ENCODE results near the gene SLC26A6.

Gene SLC26A6

DNA sequence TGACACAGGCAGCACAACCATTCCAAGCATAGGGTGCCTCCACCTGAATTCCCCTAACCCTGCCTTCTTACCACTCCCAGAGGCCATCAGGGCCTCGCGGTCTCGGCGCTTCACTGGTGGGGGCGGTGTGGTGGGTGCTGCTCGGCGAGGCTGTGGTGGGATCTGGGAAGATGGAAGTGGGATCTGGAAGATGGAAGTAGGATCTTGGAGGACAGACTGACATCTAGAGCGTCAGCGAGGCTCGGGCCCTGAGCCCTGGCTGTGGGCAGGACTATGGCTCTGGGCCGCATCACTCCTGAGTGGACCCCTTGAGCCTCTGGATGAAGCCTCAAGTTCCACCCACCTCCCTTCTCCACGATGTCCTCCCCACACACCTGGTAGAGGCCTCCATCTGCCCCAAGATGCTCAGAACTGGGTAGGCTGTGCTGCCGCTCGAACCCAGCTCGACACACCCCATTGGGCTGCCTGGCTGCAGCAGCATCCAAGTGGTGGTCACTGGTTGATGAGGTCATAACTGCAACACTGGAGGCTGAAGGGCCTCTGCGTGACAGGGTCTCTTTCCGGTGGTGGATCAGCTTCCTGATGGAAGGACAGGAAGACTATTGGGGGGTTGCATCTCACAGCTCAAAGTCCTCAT is 46.8 kb upstream of the SLC26A6 start (continued):
- TF ChIP-seq, protein P1, sequence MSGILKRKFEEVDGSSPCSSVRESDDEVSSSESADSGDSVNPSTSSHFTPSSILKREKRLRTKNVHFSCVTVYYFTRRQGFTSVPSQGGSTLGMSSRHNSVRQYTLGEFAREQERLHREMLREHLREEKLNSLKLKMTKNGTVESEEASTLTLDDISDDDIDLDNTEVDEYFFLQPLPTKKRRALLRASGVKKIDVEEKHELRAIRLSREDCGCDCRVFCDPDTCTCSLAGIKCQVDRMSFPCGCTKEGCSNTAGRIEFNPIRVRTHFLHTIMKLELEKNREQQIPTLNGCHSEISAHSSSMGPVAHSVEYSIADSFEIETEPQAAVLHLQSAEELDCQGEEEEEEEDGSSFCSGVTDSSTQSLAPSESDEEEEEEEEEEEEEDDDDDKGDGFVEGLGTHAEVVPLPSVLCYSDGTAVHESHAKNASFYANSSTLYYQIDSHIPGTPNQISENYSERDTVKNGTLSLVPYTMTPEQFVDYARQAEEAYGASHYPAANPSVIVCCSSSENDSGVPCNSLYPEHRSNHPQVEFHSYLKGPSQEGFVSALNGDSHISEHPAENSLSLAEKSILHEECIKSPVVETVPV (CRISPR knock-in tag; IDR thresholded peaks at IDR 0.05): no peak

DNA sequence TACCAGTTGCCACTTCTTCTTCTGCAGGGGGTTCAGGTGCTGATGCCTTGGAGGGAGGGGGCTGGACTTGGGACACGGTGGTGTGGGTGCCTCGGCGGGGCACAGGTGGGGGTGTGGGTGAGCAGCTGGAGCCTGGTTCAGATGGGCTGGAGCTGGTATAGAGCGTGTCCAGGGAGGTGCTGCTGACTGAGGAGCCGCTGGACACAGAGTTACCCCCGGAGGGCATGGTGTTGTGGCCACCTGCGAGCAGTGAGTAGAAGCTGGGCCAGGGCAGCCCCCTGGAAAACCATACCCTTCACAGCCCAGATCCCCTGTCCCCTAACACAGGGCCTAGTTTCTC is 46.2 kb upstream of the SLC26A6 start:
- no peak for ATAC-seq
- TF ChIP-seq TCF4 (CRISPR knock-in tag; IDR thresholded peaks at IDR 0.05; ENCODE audit: borderline replicate concordance): no peak
- TF ChIP-seq, protein P2, sequence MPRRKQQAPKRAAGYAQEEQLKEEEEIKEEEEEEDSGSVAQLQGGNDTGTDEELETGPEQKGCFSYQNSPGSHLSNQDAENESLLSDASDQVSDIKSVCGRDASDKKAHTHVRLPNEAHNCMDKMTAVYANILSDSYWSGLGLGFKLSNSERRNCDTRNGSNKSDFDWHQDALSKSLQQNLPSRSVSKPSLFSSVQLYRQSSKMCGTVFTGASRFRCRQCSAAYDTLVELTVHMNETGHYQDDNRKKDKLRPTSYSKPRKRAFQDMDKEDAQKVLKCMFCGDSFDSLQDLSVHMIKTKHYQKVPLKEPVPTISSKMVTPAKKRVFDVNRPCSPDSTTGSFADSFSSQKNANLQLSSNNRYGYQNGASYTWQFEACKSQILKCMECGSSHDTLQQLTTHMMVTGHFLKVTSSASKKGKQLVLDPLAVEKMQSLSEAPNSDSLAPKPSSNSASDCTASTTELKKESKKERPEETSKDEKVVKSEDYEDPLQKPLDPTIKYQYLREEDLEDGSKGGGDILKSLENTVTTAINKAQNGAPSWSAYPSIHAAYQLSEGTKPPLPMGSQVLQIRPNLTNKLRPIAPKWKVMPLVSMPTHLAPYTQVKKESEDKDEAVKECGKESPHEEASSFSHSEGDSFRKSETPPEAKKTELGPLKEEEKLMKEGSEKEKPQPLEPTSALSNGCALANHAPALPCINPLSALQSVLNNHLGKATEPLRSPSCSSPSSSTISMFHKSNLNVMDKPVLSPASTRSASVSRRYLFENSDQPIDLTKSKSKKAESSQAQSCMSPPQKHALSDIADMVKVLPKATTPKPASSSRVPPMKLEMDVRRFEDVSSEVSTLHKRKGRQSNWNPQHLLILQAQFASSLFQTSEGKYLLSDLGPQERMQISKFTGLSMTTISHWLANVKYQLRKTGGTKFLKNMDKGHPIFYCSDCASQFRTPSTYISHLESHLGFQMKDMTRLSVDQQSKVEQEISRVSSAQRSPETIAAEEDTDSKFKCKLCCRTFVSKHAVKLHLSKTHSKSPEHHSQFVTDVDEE (CRISPR knock-in tag; IDR thresholded peaks at IDR 0.05): no peak
- no peak for TF ChIP-seq ZNF70 (CRISPR knock-in tag; IDR thresholded peaks at IDR 0.05)
- no peak for TF ChIP-seq ISL1 (CRISPR knock-in tag; IDR thresholded peaks at IDR 0.05)
- TF ChIP-seq ZFP3 (CRISPR knock-in tag; IDR thresholded peaks at IDR 0.05): no peak
- no peak for TF ChIP-seq ZNF565 (CRISPR knock-in tag; conservative IDR thresholded peaks at IDR 0.05; ENCODE audit: low read depth)
- TF ChIP-seq ZNF8 (CRISPR knock-in tag; IDR thresholded peaks at IDR 0.05): no peak

DNA sequence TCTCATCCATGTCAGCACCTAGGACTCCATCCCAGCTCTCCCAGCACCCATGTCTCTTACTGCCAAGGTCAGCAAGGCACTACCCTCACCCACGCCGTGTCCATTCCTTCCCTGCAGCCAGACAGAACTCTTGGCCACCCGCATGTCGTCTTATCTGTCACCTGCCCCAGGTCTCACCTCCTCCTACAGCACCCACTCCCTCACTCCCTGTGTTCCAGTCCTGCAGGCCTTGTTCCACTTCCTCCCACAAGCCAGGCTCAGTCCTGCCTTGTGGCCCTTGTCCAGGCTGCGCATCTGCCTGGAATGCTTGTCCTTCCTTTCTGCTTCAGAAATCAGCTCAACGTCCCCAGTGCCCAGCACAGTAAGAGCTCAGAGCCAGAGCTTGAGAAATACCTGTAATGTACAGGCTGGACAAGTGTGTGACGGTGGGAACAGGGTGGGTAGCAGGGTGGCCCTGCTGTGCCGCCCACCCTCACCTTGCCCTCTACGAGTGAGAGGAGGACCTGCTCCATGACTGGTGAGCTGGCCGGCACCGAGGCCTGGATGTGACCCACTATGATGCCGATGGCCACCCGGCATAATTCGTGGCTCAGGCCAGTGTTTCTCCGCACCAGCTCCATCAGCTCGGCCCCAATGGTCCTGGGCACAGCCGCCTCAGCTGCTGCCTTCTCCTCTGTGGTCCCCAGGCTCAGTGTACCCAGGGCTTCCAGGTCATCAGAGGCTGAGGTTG is 45.7 kb upstream of the SLC26A6 start:
- TF ChIP-seq ESRRG (CRISPR knock-in tag; IDR thresholded peaks at IDR 0.05) (no peak), PPARA (CRISPR knock-in tag; IDR thresholded peaks at IDR 0.05; ENCODE audit: borderline replicate concordance) (no peak), SNAI2 (CRISPR knock-in tag; IDR thresholded peaks at IDR 0.05) (no peak), ARNTL (CRISPR knock-in tag; IDR thresholded peaks at IDR 0.05; ENCODE audit: borderline replicate concordance, low read depth) (no peak), ZNF8 (CRISPR knock-in tag; IDR thresholded peaks at IDR 0.05) (no peak), ZFP30 (CRISPR knock-in tag; IDR thresholded peaks at IDR 0.05) (no peak), ZNF70 (CRISPR knock-in tag; IDR thresholded peaks at IDR 0.05) (no peak), TOX (CRISPR knock-in tag; IDR thresholded peaks at IDR 0.05; ENCODE audit: borderline replicate concordance) (no peak), RARB (CRISPR knock-in tag; IDR thresholded peaks at IDR 0.05) (no peak)
- TF ChIP-seq, protein P1 (CRISPR knock-in tag; IDR thresholded peaks at IDR 0.05): no peak
- TF ChIP-seq, protein P2 (CRISPR knock-in tag; IDR thresholded peaks at IDR 0.05): no peak
- TF ChIP-seq, protein P3, sequence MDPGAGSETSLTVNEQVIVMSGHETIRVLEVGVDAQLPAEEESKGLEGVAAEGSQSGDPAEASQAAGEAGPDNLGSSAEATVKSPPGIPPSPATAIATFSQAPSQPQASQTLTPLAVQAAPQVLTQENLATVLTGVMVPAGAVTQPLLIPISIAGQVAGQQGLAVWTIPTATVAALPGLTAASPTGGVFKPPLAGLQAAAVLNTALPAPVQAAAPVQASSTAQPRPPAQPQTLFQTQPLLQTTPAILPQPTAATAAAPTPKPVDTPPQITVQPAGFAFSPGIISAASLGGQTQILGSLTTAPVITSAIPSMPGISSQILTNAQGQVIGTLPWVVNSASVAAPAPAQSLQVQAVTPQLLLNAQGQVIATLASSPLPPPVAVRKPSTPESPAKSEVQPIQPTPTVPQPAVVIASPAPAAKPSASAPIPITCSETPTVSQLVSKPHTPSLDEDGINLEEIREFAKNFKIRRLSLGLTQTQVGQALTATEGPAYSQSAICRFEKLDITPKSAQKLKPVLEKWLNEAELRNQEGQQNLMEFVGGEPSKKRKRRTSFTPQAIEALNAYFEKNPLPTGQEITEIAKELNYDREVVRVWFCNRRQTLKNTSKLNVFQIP (CRISPR knock-in tag; IDR thresholded peaks at IDR 0.05; ENCODE audit: borderline replicate concordance, low read depth): no peak
- TF ChIP-seq, protein P4, sequence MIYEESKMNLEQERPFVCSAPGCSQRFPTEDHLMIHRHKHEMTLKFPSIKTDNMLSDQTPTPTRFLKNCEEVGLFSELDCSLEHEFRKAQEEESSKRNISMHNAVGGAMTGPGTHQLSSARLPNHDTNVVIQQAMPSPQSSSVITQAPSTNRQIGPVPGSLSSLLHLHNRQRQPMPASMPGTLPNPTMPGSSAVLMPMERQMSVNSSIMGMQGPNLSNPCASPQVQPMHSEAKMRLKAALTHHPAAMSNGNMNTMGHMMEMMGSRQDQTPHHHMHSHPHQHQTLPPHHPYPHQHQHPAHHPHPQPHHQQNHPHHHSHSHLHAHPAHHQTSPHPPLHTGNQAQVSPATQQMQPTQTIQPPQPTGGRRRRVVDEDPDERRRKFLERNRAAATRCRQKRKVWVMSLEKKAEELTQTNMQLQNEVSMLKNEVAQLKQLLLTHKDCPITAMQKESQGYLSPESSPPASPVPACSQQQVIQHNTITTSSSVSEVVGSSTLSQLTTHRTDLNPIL (CRISPR knock-in tag; IDR thresholded peaks at IDR 0.05; ENCODE audit: low read depth): no peak
- no peak for ATAC-seq
